GM18861 (cell line): ENCODE data around the gene ADCY9.

Experiments
- ATAC-seq: cut with Tn5 transposase; IDR thresholded peaks from one replicate; pipeline ENCODE4 v1.9.1; 2021; ENCODE audit not compliant: unreplicated experiment

ADCY9 gene

DNA sequence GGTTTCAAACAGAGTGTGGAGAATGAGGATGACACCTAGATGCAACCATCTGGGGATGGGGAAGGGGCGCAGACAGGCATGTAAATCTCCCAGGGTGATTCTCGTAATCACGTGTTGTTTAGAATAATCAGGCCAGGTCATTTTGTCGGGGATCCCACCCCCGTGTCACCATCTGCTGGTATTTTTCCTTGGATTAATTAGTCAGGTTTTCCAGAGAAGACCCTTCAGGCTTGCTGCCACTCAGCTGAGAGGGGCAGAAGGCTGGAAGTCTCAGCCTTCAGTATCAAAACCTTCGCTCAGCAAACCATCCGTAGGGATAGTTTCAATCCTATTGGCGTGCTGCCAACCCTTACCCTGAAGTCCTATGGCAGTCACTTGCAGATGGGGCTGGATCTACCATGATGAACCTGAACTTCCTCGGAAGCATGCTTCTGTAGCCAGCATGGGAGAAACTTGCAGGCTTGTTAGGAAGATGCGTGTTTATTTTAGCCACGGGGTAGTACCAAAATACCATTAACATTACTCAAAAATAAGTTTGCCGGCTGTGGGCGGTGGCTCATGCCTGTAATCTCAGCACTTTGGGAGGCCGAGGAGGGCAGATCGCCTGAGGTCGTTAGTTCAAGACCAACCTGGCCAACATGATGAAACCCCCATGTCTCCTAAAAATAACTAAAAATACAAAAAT, 7.5 kb upstream of the ADCY9 start:
- no peak for ATAC-seq

GRCh38 chr16:4120176-4120575, 3.9 kb upstream of the ADCY9 start:
- no peak for ATAC-seq

- no peak for ATAC-seq
Measured at GRCh38 chr16:4117250-4117578, 972 bp upstream of the ADCY9 start.

GRCh38 chr16:4115949-4116318, 308 bp downstream of the ADCY9 start:
- ATAC-seq: no peak

DNA sequence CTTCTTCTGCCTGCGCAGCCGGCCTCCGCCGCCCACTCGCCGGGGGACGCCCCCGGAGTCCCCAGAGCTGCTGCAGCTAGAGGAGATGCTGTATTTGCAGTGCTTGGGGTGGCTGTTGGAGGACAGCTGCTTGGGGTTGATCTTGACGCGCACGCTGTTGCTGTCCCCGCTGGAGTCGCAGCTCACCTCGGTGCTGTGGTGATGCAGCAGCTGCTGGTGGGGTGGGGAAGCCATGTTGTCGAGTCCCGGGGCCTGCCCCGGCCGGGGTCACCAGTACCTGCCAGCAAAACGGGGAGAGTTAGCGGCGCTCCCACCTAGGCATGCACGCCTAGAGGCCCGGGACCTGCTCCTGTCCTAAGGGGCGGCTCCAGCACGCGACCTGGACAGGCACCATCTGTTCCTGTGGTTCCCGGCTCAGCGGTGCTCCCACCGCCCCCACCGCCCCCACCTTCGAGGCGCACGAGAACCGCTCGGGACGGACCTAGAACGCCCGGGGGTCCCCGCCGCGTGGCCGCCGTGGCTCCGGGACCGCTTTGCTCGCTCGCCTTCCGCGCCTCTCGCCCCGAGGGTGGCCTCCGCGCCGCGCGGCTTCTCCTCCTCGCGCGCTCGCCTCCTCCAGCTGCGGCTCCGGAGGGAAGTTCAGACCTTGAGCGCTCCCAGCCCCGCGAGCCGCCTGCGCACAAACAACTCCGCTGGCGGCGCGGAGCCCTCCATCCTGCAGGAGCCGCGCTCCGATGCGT, 863 bp downstream of the ADCY9 start:
- ATAC-seq: no peak

DNA sequence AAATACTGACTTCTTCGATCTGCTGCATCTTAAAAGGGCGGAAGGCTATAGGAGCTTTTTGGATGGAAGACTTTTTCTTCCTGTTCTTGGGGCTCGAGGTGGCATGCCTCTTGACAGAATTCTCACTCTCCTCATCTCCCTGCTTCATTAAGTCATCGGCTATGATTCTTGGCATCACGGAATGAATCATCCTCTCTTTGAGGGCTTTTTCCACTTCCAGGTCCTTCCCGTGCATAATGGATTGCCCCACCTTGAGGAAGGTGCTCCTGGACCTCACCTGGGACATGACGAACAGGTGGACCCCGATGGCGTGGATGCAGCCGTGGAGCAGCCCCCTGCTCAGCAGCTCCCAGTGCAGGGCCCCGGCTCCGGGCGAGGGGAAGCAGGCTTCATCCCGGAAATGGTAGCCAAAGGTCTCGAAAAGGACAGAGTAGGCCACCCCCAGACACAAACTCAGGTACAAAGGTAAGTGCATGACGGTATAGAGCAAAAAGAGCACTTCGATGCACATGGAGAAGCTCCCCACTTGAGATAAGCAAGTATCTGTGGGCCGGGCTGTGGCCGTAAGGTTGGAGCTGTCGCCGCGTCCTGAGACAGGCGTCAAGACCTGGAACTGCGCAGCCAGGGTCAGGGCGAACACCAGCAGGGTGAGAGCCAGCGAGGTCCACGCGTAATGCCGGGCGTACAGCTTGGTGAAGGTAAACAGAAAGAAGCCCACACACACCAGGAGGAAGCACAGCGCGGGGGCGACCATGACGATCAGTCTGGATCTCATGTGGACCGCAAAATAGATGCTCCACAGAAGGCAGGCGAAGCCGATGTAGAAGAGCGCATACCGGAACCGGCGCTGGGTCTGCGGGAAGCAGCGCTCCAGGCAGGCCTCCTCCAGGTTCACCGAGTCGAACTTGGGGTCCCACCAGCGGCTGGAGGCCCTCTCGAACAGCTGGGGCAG, 1.7 kb downstream of the ADCY9 start:
- ATAC-seq: no peak

- ATAC-seq: no peak
Measured at GRCh38 chr16:4113358-4114256, 2.6 kb downstream of the ADCY9 start.

DNA sequence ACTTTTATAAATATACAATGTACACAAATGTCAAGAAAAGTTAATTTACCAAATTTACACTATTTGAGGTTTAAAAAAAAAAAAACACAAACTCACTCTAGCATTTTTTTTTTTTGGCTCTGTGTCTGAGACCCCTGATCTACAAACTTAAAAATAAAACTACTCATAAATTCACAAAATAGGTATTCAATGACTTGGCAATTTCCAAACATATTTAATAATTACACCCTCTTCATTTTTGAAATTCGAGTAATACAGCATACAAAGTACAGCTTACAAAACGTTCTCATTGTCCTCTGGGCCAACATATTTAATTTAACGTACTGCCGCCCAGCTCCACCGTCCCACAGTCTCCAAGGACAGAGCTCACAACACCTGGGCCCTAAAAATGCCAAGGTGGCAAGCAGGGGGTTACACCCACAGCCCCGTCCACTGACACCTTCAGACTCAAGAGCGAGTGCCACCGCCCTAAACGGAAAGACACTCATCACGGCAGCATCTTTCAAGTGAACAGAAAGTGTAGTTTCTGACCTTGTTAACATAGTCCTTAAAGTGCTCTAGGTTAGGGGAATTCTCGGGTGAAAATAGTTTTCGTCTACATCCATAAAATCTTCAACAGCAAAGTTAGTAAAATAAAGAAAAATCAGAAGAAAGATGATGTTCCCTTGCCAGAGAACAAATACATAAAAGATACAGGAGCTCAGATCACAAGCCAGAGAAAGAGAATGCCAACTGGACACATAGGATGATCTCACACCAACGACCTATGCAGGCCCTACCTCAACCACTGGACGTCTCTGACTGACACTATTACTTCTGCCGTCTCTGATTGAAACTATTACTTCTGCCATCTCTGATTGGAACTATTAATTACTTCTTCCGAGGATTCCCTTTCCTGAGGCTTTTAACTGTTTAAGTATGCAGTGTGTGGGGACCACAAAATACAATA, 4.2 kb downstream of the ADCY9 start:
- no peak for ATAC-seq

GRCh38 chr16:4110680-4111079, 5.6 kb downstream of the ADCY9 start:
- ATAC-seq: no peak

DNA sequence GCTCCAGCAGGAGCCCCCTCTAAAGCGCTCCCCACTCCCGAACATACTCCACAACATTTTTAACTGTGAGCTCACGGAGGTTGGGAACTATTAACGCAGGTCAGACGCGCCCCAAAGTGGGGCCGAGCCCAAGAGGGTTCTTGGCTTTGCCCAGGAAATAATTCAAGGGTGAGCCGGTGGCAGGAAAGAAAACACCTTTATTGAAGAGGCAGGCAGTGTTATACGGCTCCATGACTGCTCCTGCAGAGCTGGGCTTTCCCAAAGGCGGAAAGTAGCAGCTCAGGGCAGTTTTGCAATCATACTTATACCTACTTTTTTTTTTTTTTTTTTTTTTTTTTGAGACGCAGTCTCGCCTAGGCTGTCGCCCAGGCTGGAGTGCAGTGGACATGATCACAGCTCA, 6.2 kb downstream of the ADCY9 start:
- ATAC-seq: no peak

DNA sequence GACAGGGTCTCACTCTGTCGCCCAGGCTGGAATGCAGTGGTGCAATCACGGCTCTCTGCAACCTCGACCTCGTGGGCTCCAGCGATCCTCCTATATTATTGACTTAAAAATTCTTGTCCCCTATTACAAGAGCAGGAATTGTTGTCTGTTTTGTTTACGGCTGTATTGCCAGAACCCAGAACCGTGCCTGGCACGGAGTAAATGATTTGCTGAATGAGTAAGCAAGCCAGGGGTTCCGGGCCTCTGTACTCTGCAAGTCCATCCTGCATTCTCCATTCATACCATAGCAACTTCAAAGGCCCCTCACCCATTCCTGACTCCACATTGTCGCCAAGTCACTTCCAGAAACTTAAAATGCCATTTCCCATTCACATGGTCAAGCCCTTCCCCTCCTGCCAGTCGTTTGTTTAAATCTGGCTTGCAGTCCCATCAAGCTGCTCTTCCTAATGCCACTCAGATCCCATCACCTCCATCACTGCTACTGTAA, 6.9 kb downstream of the ADCY9 start:
- ATAC-seq: no peak

DNA sequence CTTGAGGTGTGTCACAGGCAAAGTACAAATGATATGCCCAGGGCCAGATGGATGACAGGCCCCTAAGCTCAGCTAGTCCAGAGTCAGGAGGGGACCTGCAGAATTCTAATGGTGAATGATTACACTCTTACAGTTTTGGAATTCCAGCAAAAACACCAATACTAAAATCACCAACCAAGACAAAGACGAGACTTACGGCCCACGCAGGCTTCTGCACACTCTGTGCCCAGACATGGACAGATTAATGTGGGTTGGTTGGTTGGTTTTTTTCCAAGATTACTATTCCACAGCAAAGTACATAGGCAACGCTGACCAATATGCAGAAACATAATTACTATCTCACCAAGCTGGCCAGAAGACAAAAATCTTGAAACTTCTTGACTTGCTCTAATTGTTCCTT, 9.7 kb downstream of the ADCY9 start:
- ATAC-seq: no peak

- no peak for ATAC-seq
Measured at GRCh38 chr16:4105848-4106247, 10.4 kb downstream of the ADCY9 start.

GRCh38 chr16:4103745-4104144, 12.5 kb downstream of the ADCY9 start:
- ATAC-seq: no peak

DNA sequence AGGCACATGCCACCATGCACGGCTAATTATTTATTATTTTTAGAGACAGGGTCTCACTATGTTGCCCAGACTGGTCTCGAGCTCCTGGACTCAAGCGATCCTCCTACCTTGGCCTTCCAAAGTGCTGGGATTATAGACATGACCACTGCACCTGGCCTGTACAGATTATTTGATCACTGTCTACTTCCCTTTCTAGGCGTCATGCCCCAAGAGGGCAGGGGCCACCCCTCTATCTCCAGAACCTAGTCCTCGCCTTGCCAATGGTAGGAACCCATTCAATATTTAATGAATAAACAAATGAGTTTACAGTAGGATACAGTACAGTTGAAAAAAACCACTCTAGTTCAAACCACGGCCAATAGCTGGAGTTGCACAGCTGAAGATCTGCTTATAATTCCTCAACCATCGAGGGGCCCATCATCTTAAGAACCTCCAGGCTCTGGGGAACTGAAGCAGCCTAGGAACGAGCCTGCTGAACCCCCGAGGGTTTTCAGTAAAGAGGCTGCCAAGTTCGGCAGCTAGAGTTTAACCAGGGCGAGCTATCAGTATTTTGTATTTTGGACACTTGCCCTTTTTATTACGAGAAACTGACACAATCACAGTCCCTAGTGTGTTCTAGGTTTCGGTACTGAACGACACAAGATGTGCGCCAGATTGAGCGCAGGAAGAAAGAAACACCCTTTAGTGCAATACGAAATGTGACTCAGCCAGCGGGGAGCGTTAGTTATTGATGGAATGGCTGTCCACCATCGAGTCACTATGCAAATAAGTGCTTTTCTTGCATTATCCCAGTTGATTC, 14.6 kb downstream of the ADCY9 start:
- no peak for ATAC-seq

- no peak for ATAC-seq
Measured at GRCh38 chr16:4098501-4098900, 17.7 kb downstream of the ADCY9 start.

- ATAC-seq: no peak
Measured at GRCh38 chr16:4097826-4098240, 18.4 kb downstream of the ADCY9 start.

DNA sequence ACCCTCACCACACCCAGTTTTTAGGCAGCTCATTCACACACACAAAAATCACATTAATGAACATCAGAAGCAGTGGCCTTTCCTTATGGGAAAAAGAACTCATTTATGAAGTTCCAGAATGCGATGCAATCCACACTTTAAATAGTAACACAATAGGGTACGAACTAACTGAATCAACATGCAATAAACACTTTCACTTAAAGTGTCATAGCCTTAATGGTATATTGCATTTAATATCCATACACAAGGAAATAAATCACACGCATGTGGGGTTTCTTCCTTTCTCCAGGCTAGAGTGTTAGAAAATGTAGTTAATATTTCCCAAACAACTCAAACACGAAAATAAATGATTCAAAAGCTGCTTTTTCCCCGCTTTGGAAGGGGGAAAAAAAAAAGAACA, 19.7 kb downstream of the ADCY9 start:
- ATAC-seq: no peak
